Mammary epithelial cell (primary cell): ENCODE data around the gene STOML1.
A peak's percentile ranks its signal among the peaks of the same experiment; 100 is the strongest.

Experiments used
- EZH2 ChIP-seq: IDR thresholded peaks from 2 replicates; pipeline ENCODE4 v1.6.1; 2012; ENCODE audit warnings: low read length, inconsistent platforms, borderline replicate concordance
- TF ChIP-seq, protein P1 (sequence below), 2 donors: IDR thresholded peaks in 1 of 2; conservative IDR thresholded peaks in 1 of 2; 2 replicates each; pipeline ENCODE4 v1.5.1; 2011 to 2012; ENCODE audit warnings: inconsistent platforms in 2 of 2, low read length in 2 of 2, mild to moderate bottlenecking in 2 of 2, control low read depth in 1 of 2, low read depth in 1 of 2; ENCODE audit not compliant: insufficient read depth in 1 of 2; ENCODE audit errors: extremely low read depth in 1 of 2

DNA sequence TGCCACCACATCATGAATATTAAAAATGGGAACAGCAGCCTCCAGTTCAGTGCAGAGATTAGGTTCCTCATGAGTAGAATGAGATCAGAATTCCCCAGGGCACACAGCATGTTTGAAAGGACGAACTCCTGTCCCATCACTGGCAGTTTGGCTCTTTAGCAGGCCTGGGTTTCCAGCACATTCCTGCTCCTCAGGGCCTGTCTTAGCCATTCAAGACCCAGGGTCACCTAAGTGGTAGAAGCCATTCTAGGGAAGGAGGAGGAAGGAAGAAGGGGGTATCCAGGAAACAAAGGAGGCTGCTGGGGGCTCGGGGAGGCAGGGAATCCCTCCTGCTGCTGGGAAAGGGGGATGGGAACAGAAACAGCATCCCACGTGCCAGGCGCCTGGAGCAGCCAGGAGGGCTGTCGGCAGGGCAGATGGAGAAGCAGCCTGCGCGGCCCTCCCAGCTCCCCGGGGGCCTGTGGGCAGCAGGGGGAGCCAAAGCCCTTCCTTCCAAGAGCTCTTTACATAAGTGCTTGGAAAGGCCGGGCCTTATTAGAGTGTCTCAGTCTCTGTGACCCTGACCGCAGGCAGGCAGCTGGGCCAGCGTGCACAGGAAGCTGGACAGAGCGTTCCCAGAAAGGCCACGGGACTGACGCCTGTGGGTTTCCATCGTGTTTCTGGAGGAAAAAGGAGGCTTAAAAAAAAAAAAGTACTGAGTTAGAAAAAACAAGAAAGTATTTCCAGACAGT lies 41.1 kb downstream of the STOML1 start:
- TF ChIP-seq, protein P1, sequence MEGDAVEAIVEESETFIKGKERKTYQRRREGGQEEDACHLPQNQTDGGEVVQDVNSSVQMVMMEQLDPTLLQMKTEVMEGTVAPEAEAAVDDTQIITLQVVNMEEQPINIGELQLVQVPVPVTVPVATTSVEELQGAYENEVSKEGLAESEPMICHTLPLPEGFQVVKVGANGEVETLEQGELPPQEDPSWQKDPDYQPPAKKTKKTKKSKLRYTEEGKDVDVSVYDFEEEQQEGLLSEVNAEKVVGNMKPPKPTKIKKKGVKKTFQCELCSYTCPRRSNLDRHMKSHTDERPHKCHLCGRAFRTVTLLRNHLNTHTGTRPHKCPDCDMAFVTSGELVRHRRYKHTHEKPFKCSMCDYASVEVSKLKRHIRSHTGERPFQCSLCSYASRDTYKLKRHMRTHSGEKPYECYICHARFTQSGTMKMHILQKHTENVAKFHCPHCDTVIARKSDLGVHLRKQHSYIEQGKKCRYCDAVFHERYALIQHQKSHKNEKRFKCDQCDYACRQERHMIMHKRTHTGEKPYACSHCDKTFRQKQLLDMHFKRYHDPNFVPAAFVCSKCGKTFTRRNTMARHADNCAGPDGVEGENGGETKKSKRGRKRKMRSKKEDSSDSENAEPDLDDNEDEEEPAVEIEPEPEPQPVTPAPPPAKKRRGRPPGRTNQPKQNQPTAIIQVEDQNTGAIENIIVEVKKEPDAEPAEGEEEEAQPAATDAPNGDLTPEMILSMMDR (conservative IDR thresholded peaks at IDR 0.05 in 1 of 2, IDR thresholded peaks at IDR 0.05 in 1 of 2; ENCODE audit: extremely low read depth in 1 of 2, insufficient read depth in 1 of 2, low read depth in 1 of 2, low read length in 2 of 2), result peak; percentile 65 to 82
- no peak for TF ChIP-seq EZH2
